K562 (cell line): ENCODE measurements around the gene YBX2. TPM values are rescaled to one million over a fixed set of nuclear protein-coding genes. Genes with fewer than 3 reads are reported as not detected.

ENCODE experiments used
- ATAC-seq: fragments of 200-7000 bp; cut with Tn5 transposase; 3 replicates; pipeline ENCODE4 v1.9.1; 2020; ENCODE audit warnings: moderate library complexity
- BruUV-seq: library from RNA; stranded (reverse); fragments of 400-500 nt; replicated peaks from 2 replicates; lab custom pipeline; 2021; lab: Mats Ljungman, UMichigan
- CTCF ChIA-PET: fragments of 300-600 bp; formaldehyde crosslinking; extraction: SDS; loops from one replicate; lab custom pipeline; 2021; ENCODE audit warnings: low intra/inter-chr PET ratio; lab: Yijun Ruan, JAX
- POLR2A ChIA-PET: fragments of 300-600, 350-650 bp; sonication (Branson Sonifier 250); formaldehyde crosslinking; extraction: SDS; loops from one replicate; lab custom pipeline; 2021; ENCODE audit warnings: antibody characterized with exemption, inconsistent platforms; lab: Yijun Ruan, JAX
- DNase-seq, 4 experiments: peaks; one replicate each; pipeline versions ENCODE4 v3.0.0 to v3.0.0-alpha.2; 2011 to 2018; ENCODE audit warnings: low spot score in 3 of 4, mixed read lengths in 3 of 4; ENCODE audit errors: extremely low read depth in 1 of 4
- FAIRE-seq: peaks from 2 replicates; lab custom pipeline; 2011; peaks lifted over from hg19 to GRCh38; lab: Jason Lieb, UNC
- H2AFZ ChIP-seq: 2 replicates; pipeline ENCODE4 v1.6.0; 2011; ENCODE audit warnings: low read depth, low read length, control low read depth, inconsistent platforms
- H3K27ac ChIP-seq: fragments of 200-600 bp; 3 replicates; pipeline ENCODE4 v1.8.0; 2011; ENCODE audit warnings: low read depth, mild to moderate bottlenecking, control low read depth, inconsistent platforms, low read length, moderate library complexity, mixed read lengths; ENCODE audit errors: extremely low read depth
- H3K27me3 ChIP-seq, 2 experiments: fragments of 300-600 bp in 1 of 2; 2 replicates in 1 of 2; 3 replicates in 1 of 2; pipeline versions ENCODE4 v1.6.0 to v1.8.0; 2011; ENCODE audit warnings: inconsistent platforms in 2 of 2, low read length in 2 of 2, mild to moderate bottlenecking in 1 of 2, mixed read lengths in 1 of 2, moderate library complexity in 1 of 2; ENCODE audit not compliant: control insufficient read depth in 2 of 2, insufficient read depth in 2 of 2
- H3K36me3 ChIP-seq: fragments of 300-600 bp; 3 replicates; pipeline ENCODE4 v1.8.0; 2011; ENCODE audit warnings: mild to moderate bottlenecking, low read length, inconsistent platforms; ENCODE audit not compliant: control insufficient read depth, insufficient read depth
- H3K4me1 ChIP-seq, 2 experiments: fragments of 200-600 bp in 1 of 2; replicated peaks in 1 of 2; 2 replicates in 1 of 2; 3 replicates in 1 of 2; pipeline versions ENCODE4 v1.5.1 to v1.8.0; 2011; ENCODE audit warnings: inconsistent platforms in 2 of 2, low read length in 2 of 2, mild to moderate bottlenecking in 1 of 2, mixed read lengths in 1 of 2, moderate library complexity in 1 of 2; ENCODE audit not compliant: control insufficient read depth in 2 of 2, insufficient read depth in 2 of 2
- H3K4me2 ChIP-seq: 2 replicates; pipeline ENCODE4 v1.6.1; 2011; ENCODE audit warnings: low read length, control low read depth, inconsistent platforms, mixed read lengths; ENCODE audit not compliant: insufficient read depth
- H3K4me3 ChIP-seq: fragments of 200-600 bp; sonication (generic), shearing (Covaris generic); 2 replicates; pipeline ENCODE4 v1.5.1; 2016; ENCODE audit warnings: control low read depth, inconsistent platforms
- H3K79me2 ChIP-seq: fragments of 200-600 bp; 3 replicates; pipeline ENCODE4 v1.8.0; 2011; ENCODE audit warnings: low read length, inconsistent platforms; ENCODE audit not compliant: control insufficient read depth, insufficient read depth
- H3K9ac ChIP-seq, 2 experiments: 2 replicates each; pipeline versions ENCODE4 v1.6.0 to v1.6.1; 2011; ENCODE audit warnings: low read depth in 2 of 2, low read length in 2 of 2, control low read depth in 1 of 2, inconsistent platforms in 1 of 2, mild to moderate bottlenecking in 1 of 2, mixed read lengths in 1 of 2; ENCODE audit not compliant: insufficient read depth in 1 of 2
- H3K9me1 ChIP-seq: one replicate; pipeline ENCODE4 v1.6.0; 2011; ENCODE audit warnings: inconsistent platforms, mild to moderate bottlenecking, low read length, moderate library complexity; ENCODE audit not compliant: control insufficient read depth, insufficient read depth
- H3K9me3 ChIP-seq: replicated peaks from 2 replicates; pipeline ENCODE4 v1.5.1; 2011; ENCODE audit warnings: low read depth, low read length, inconsistent platforms; ENCODE audit not compliant: control insufficient read depth, insufficient read depth
- H4K20me1 ChIP-seq: replicated peaks from 2 replicates; pipeline ENCODE4 v1.6.1; 2011; ENCODE audit warnings: low read length, inconsistent platforms, mixed read lengths; ENCODE audit not compliant: control insufficient read depth, insufficient read depth
- ARID4B ChIP-seq: sonication (generic); formaldehyde crosslinking; IDR thresholded peaks from 2 replicates; pipeline ENCODE4 v1.8.0; 2022; ENCODE audit warnings: mild to moderate bottlenecking, missing genetic modification reagents
- BCOR ChIP-seq: fragments of 450-650 bp; IDR thresholded peaks from 2 replicates; pipeline ENCODE4 v1.6.1; 2016
- CHD2 ChIP-seq: IDR thresholded peaks from 2 replicates; pipeline ENCODE4 v1.6.1; 2011; ENCODE audit warnings: low read depth, low read length
- GABPB1 ChIP-seq: sonication (generic); formaldehyde crosslinking; IDR thresholded peaks from 2 replicates; pipeline ENCODE4 v1.8.0; 2022; ENCODE audit warnings: mild to moderate bottlenecking, missing genetic modification reagents
- MAFF ChIP-seq: IDR thresholded peaks from 2 replicates; pipeline ENCODE4 v1.6.1; 2012; ENCODE audit warnings: low read length, improper control_type of control experiment
- NCOA2 ChIP-seq, 2 experiments: fragments of 450-650 bp; IDR thresholded peaks; 2 replicates each; pipeline ENCODE4 v1.6.1; 2018; ENCODE audit warnings: mild to moderate bottlenecking in 2 of 2, moderate library complexity in 1 of 2; ENCODE audit not compliant: partially characterized antibody in 2 of 2
- NFIC ChIP-seq: fragments of 450-650 bp; IDR thresholded peaks from 2 replicates; pipeline ENCODE4 v1.6.1; 2017; ENCODE audit warnings: mild to moderate bottlenecking, inconsistent platforms
- RBM39 ChIP-seq: fragments of 200-400 bp; formaldehyde crosslinking; optimal IDR thresholded peaks from 2 replicates; pipeline ENCODE3; 2018; ENCODE audit warnings: low read depth, low read length
- TFAP4 ChIP-seq: sonication (generic); formaldehyde crosslinking; IDR thresholded peaks from 2 replicates; pipeline ENCODE4 v1.8.0; 2022; ENCODE audit warnings: missing genetic modification reagents, mild to moderate bottlenecking, moderate library complexity, borderline replicate concordance
- TSC22D4 ChIP-seq: fragments of 450-650 bp; IDR thresholded peaks from 2 replicates; pipeline ENCODE4 v1.6.1; 2016; ENCODE audit warnings: missing genetic modification characterization, missing biosample characterization, control low read depth
- ZBTB7A ChIP-seq: IDR thresholded peaks from 2 replicates; pipeline ENCODE4 v1.6.1; 2011; ENCODE audit warnings: low read depth, mild to moderate bottlenecking, low read length, moderate library complexity, borderline replicate concordance; ENCODE audit not compliant: control insufficient read depth
- ZC3H4 ChIP-seq: sonication (generic); formaldehyde crosslinking; IDR thresholded peaks from 2 replicates; pipeline ENCODE4 v1.9.0; 2021; ENCODE audit warnings: missing genetic modification reagents, borderline replicate concordance
- ZNF143 ChIP-seq: sonication (generic); formaldehyde crosslinking; IDR thresholded peaks from 2 replicates; pipeline ENCODE4 v1.9.0; 2022; ENCODE audit warnings: mild to moderate bottlenecking, missing genetic modification reagents
- ZNF3 ChIP-seq: fragments of 250-450 bp; sonication (Bioruptor Pico); IDR thresholded peaks from 2 replicates; pipeline ENCODE4 v1.5.0; 2021; ENCODE audit warnings: mild to moderate bottlenecking, moderate library complexity
- WGBS: fragments of 100-300 bp; shearing (Covaris generic); methylation state at CpG from one replicate; pipeline ENCODE4 v1.1.6; 2016; ENCODE audit warnings: low coverage, mixed read lengths; ENCODE audit not compliant: insufficient coverage; ENCODE audit errors: missing lambda C conversion rate; 5-methylcytosine and 5-hydroxymethylcytosine counted together
- in situ Hi-C: fragments of 300-500 bp; cut with MboI; formaldehyde crosslinking; loops from 4 replicates; pipeline ENCODE4 v1.15.0; 2018; ENCODE audit warnings: inconsistent platforms, mixed read lengths
- intact Hi-C: fragments of 100-400 bp; cut with micrococcal nuclease; formaldehyde crosslinking; loops from 2 replicates; pipeline ENCODE4 v1.14.2; 2022
- polyA plus RNA-seq, 8 experiments: library from polyadenylated mRNA; depleted of rRNA in 4 of 8; stranded (reverse) in 5 of 8; unstranded in 3 of 8; fragments of >200 nt; fragmentation: Nextera tagmentation in 2 of 8; fragmentation: Illumina TruSeq in 1 of 8; extraction: Ambion mirVana in 2 of 8; extraction: Trizol in 1 of 8; gene quantifications; 2 replicates each; pipeline versions ENCODE4 v1.2.1 to v1.2.3, GENCODE V29; 2011 to 2014; ENCODE audit warnings: inconsistent platforms in 1 of 8, missing spikeins in 1 of 8
- total RNA-seq, 7 experiments: library from RNA; depleted of rRNA in 6 of 7; stranded (reverse); fragments of >200 nt in 6 of 7; fragmentation: Illumina TruSeq in 2 of 7; extraction: Trizol in 2 of 7; gene quantifications; 2 replicates each; pipeline versions ENCODE4 v1.2.1 to v1.2.3, GENCODE V29; 2011 to 2021; ENCODE audit warnings: low replicate concordance in 1 of 7

The YBX2 gene
- total and polyA plus RNA-seq, 9 of the 15 experiments (the other 6 are each of a cell fraction or from before 2014, with no cell fraction given): 0.03 to 0.59 (median 0.27) TPM; not detected in 6

DNA sequence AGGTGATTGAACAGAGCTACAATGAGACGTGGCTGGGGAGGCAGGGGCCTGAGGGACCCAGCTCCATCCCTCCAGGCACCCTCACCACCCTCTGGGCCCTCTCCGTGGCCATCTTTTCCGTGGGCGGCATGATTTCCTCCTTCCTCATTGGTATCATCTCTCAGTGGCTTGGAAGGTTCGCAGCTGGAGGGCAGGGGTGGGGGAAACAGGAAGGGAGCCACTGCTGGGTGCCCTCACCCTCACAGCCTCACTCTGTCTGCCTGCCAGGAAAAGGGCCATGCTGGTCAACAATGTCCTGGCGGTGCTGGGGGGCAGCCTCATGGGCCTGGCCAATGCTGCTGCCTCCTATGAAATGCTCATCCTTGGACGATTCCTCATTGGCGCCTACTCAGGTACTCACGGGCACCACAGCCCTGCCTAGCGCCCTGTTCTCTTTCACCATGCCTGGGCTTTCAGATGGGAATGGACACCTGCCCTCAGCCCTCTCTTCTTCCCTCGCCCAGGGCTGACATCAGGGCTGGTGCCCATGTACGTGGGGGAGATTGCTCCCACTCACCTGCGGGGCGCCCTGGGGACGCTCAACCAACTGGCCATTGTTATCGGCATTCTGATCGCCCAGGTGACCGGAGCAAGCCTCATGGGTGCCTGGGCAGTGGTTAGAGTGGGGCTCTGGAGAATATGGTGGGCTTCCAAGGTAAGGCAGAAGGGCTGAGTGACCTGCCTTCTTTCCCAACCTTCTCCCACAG lies 10.8 kb downstream of the YBX2 start:
- 0 out of 3 replicates have a peak, but pooled peaks cover 3% of the 10 kb centered on the region for H3K36me3 ChIP-seq
- H3K27me3 ChIP-seq: no peaks in the 10 kb centered on the region
- H3K9ac ChIP-seq: peak overlapping the region in 1 of 2 experiments; percentile 30; a peak in 1 of 4 replicates
- H3K9me3 ChIP-seq: no peaks in the 10 kb centered on the region
- DNase-seq (peak in 1 of 4 experiments; percentile 2), ATAC-seq (no peak), FAIRE-seq (no peak)
- ChIA-PET CTCF (no interaction called here), POLR2A (interaction anchor here (0.6 to 1.4 kb wide), 5 partner anchors 10 to 368 kb away, joined by 3 to 5 read pairs (median 3); no protein-coding TSS in a partner anchor)
- intact Hi-C loops (loop anchor here (5.0 kb wide), 1 partner anchor 46 kb away; the partner anchor contains the start of gene PHF23), in situ Hi-C loops (loop anchor here (5.0 kb wide), 1 partner anchor 59 kb away; no protein-coding TSS in a partner anchor)
- H4K20me1 ChIP-seq: no peaks in the 10 kb centered on the region; the same call in 1 of the 2 replicates
- no TSS peak for BruUV-seq
- H3K4me3 ChIP-seq: no peak overlapping the region
- H3K4me2 ChIP-seq: no peak overlapping the region
- no peak overlapping the region for H2AFZ ChIP-seq
- no peaks in the 10 kb centered on the region; the same call in 2 of the 3 replicates for H3K79me2 ChIP-seq
- H3K4me1 ChIP-seq: peaks cover 15 to 44% of the 10 kb centered on the region in 2 experiments; a peak in 4 of 5 replicates
- no peaks in the 10 kb centered on the region for H3K9me1 ChIP-seq
- H3K27ac ChIP-seq: no peak overlapping the region
- 75% methylated on average over 11 of the region's 18 CpGs for WGBS
- TF ChIP-seq NFIC: no peak
- no peak for TF ChIP-seq ARID4B (CRISPR knock-in tag)
- TF ChIP-seq ZNF3 (CRISPR knock-in tag): no peak
- no peak for TF ChIP-seq NCOA2 (IDR thresholded peaks at IDR 0.05; ENCODE audit: partially characterized antibody in 2 of 2)
- no peak for TF ChIP-seq CHD2
- TF ChIP-seq GABPB1 (CRISPR knock-in tag): no peak
- no peak for TF ChIP-seq ZBTB7A
- no peak for TF ChIP-seq ZC3H4 (CRISPR knock-in tag)
- TF ChIP-seq MAFF: no peak
- no peak for TF ChIP-seq TSC22D4 (tag)
- TF ChIP-seq BCOR: no peak
- no peak for TF ChIP-seq RBM39
- no peak for TF ChIP-seq TFAP4 (CRISPR knock-in tag)
- no peak for TF ChIP-seq ZNF143
